ENCODE measurements around the gene TMEM184A.
A peak's percentile ranks its signal among the peaks of the same experiment; 100 is the strongest.

The TMEM184A gene

GRCh38 chr7:1530946-1531262 is 25.1 kb downstream of the TMEM184A start:
- DNase-seq (ENCODE audit: low read depth): no peak
- TF ChIP-seq, protein P1, sequence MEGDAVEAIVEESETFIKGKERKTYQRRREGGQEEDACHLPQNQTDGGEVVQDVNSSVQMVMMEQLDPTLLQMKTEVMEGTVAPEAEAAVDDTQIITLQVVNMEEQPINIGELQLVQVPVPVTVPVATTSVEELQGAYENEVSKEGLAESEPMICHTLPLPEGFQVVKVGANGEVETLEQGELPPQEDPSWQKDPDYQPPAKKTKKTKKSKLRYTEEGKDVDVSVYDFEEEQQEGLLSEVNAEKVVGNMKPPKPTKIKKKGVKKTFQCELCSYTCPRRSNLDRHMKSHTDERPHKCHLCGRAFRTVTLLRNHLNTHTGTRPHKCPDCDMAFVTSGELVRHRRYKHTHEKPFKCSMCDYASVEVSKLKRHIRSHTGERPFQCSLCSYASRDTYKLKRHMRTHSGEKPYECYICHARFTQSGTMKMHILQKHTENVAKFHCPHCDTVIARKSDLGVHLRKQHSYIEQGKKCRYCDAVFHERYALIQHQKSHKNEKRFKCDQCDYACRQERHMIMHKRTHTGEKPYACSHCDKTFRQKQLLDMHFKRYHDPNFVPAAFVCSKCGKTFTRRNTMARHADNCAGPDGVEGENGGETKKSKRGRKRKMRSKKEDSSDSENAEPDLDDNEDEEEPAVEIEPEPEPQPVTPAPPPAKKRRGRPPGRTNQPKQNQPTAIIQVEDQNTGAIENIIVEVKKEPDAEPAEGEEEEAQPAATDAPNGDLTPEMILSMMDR (IDR thresholded peaks at IDR 0.05; ENCODE audit: low read length, missing control alignments): no peak
- peak overlapping the region; percentile 68 for H3K4me3 ChIP-seq (replicated peaks; ENCODE audit: low read depth, low read length)

DNA sequence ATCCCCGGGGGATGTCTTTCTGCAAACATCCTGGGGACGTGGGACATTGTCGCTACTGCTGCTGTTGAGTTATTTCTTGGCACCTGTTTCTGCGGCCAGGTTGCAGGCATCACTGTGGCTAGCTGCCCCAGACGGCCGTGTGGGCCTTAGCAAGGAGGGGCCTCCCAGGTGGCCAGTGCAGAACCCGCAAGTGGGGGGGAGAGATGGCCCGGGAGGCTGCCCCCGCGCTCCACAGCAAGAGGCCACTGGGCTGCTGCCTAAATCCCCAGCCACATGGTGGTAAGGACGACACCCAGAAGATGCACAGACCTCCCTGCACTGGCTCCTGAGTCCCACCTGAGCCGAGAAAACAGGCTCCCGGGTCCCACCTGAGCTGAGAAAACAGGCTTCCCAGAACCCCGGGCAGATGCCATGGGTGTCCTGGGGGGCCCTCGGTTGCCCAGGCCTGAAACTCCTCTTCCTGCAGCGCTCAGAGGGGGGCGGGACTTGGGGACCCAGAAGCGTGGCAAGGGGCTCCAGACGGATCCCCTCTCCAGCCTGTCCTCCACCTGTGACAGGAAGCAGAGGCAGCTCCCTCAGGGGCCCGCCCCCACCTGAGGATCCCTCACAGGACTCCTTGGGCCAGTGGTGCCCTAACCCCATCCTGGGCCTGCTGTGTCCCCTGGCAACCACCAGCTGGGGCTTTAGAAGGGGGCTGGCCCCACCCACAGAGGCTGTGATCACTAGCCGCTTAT is 26.5 kb downstream of the TMEM184A start:
- TF ChIP-seq, protein P1 (IDR thresholded peaks at IDR 0.05; ENCODE audit: low read length, missing control alignments): no peak
- H3K4me3 ChIP-seq (replicated peaks; ENCODE audit: low read depth, low read length): no peak overlapping the region
- DNase-seq (ENCODE audit: low read depth): no peak

- no peak overlapping the region for H3K4me3 ChIP-seq (replicated peaks; ENCODE audit: low read depth, low read length)
- TF ChIP-seq, protein P1 (IDR thresholded peaks at IDR 0.05; ENCODE audit: low read length, missing control alignments): no peak
- no peak for DNase-seq (ENCODE audit: low read depth)
Measured at GRCh38 chr7:1526271-1526754, 29.7 kb downstream of the TMEM184A start.

- DNase-seq (ENCODE audit: low read depth): no peak
- no peak overlapping the region for H3K4me3 ChIP-seq (replicated peaks; ENCODE audit: low read depth, low read length)
- TF ChIP-seq, protein P1 (IDR thresholded peaks at IDR 0.05; ENCODE audit: low read length, missing control alignments): no peak
Measured at GRCh38 chr7:1525409-1525808, 30.6 kb downstream of the TMEM184A start.

GRCh38 chr7:1523844-1524243 is 32.2 kb downstream of the TMEM184A start:
- H3K4me3 ChIP-seq (replicated peaks; ENCODE audit: low read depth, low read length): no peak overlapping the region
- DNase-seq (ENCODE audit: low read depth): no peak
- TF ChIP-seq, protein P1 (IDR thresholded peaks at IDR 0.05; ENCODE audit: low read length, missing control alignments): no peak

DNA sequence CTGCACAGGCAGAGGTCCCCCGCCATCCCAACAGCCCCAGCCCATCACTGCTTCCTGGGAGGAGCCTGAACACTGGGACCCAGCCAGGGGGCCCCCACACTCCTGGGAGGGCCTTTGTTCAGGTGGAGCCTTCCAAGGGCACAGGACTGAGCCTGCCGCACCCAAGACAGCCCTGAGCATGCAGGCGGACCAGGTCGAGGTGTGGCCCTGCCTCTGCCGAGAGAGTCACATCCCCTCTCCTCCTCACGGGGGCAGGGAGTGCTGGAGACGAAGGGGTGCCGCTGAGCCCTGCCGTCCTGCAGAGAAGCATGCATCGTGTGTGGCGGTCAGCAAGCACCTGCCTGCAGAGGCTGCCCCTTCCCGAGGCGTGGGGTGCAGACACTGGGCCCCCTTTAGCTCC is 32.8 kb downstream of the TMEM184A start:
- no peak overlapping the region for H3K4me3 ChIP-seq (replicated peaks; ENCODE audit: low read depth, low read length)
- no peak for DNase-seq (ENCODE audit: low read depth)
- TF ChIP-seq, protein P1 (IDR thresholded peaks at IDR 0.05; ENCODE audit: low read length, missing control alignments): no peak

DNA sequence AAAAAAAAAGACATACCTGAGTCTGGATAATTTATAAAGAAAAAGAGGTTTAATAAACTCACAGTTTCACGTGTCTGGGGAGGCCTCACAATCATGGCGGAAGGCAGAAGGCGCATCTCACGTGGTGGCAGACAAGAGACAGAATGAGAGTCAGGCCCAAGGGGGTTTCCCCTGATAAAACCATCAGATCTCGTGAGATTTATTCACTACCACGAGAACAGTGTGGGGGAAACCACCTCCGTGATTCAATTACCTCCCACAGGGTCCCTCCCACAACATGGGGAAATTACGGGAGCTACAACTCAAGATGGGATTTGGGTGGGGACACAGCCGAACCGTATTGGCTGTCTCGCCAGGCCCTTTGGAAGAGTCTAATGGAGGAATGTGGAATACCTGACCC is 34.5 kb downstream of the TMEM184A start:
- DNase-seq (ENCODE audit: low read depth): no peak
- no peak overlapping the region for H3K4me3 ChIP-seq (replicated peaks; ENCODE audit: low read depth, low read length)
- TF ChIP-seq, protein P1 (IDR thresholded peaks at IDR 0.05; ENCODE audit: low read length, missing control alignments): no peak
